DOHH2 (cell line): Measurements from ENCODE around the gene RC3H1.

Experiments used
- H3F3A ChIP-seq: fragments of 200-600 bp; sonication (generic), shearing (Covaris generic); 2 replicates; pipeline ENCODE4 v1.6.0; 2016; ENCODE audit warnings: antibody characterized with exemption, mild to moderate bottlenecking; ENCODE audit not compliant: control insufficient read depth, insufficient read depth
- H3K27ac ChIP-seq: fragments of 200-600 bp; sonication (generic); 2 replicates; pipeline ENCODE4 v1.5.1; 2014; ENCODE audit warnings: low read depth, mild to moderate bottlenecking, low read length, moderate library complexity
- H3K27me3 ChIP-seq: fragments of 200-600 bp; sonication (generic); 2 replicates; pipeline ENCODE4 v1.6.1; 2014; ENCODE audit warnings: mild to moderate bottlenecking, low read length, mixed read lengths; ENCODE audit not compliant: control insufficient read depth
- H3K36me3 ChIP-seq: fragments of 200-600 bp; sonication (generic); 2 replicates; pipeline ENCODE4 v1.6.1; 2014; ENCODE audit warnings: mild to moderate bottlenecking, low read length, moderate library complexity, mixed read lengths; ENCODE audit not compliant: control insufficient read depth
- H3K4me1 ChIP-seq: fragments of 200-600 bp; sonication (generic); 2 replicates; pipeline ENCODE4 v1.6.1; 2014; ENCODE audit warnings: mild to moderate bottlenecking, low read length, mixed read lengths; ENCODE audit not compliant: control insufficient read depth
- H3K4me2 ChIP-seq: fragments of 200-600 bp; sonication (generic); 2 replicates; pipeline ENCODE4 v1.6.0; 2014; ENCODE audit warnings: mild to moderate bottlenecking, low read length, moderate library complexity
- H3K4me3 ChIP-seq: fragments of 200-600 bp; sonication (generic); 2 replicates; pipeline ENCODE4 v1.5.1; 2014; ENCODE audit warnings: mild to moderate bottlenecking, low read length, mixed read lengths
- H3K79me2 ChIP-seq: fragments of 200-600 bp; sonication (generic); 2 replicates; pipeline ENCODE4 v1.6.1; 2014; ENCODE audit warnings: mild to moderate bottlenecking, low read length, mixed read lengths; ENCODE audit not compliant: control insufficient read depth
- H3K9me2 ChIP-seq: fragments of 200-600 bp; sonication (generic); replicated peaks from 2 replicates; pipeline ENCODE4 v1.6.1; 2014; ENCODE audit warnings: mild to moderate bottlenecking, low read length, mixed read lengths; ENCODE audit not compliant: control insufficient read depth
- H3K9me3 ChIP-seq: fragments of 200-600 bp; sonication (generic); 2 replicates; pipeline ENCODE4 v1.6.1; 2014; ENCODE audit warnings: antibody characterized with exemption, low read length, mixed read lengths; ENCODE audit not compliant: control insufficient read depth, insufficient read depth
- H4K20me1 ChIP-seq: fragments of 200-600 bp; sonication (generic); 2 replicates; pipeline ENCODE4 v1.6.0; 2014; ENCODE audit warnings: low read depth, mild to moderate bottlenecking, antibody characterized with exemption, low read length, moderate library complexity; ENCODE audit not compliant: control insufficient read depth, insufficient read depth
- CTCF ChIP-seq: fragments of 200-600 bp; sonication (generic); IDR thresholded peaks from one replicate; pipeline ENCODE4 v1.5.1; 2014; ENCODE audit warnings: antibody characterized with exemption, mild to moderate bottlenecking, low read depth, low read length; ENCODE audit not compliant: poor library complexity, severe bottlenecking
- EZH2phosphoT487 ChIP-seq: fragments of 200-600 bp; sonication (generic); IDR thresholded peaks from 2 replicates; pipeline ENCODE4 v1.6.1; 2017; ENCODE audit warnings: borderline replicate concordance, mild to moderate bottlenecking, antibody characterized with exemption, low read length, moderate library complexity, mixed read lengths

The RC3H1 gene

GRCh38 chr1:174018565-174018964 is 3.6 kb downstream of the RC3H1 start:
- H3F3A ChIP-seq = no peaks in the 10 kb centered on the region
- H3K27ac ChIP-seq = no peak overlapping the region
- peaks cover 86% of the 10 kb centered on the region for H3K79me2 ChIP-seq
- peaks cover 35% of the 10 kb centered on the region for H4K20me1 ChIP-seq
- no peak overlapping the region for H3K4me3 ChIP-seq
- H3K9me3 ChIP-seq = no peaks in the 10 kb centered on the region
- no peaks in the 10 kb centered on the region for H3K27me3 ChIP-seq
- H3K4me2 ChIP-seq = peak overlapping the region; percentile 38; the same call in 1 of the 2 replicates
- peaks cover 37% of the 10 kb centered on the region for H3K36me3 ChIP-seq
- peaks cover 40% of the 10 kb centered on the region for H3K4me1 ChIP-seq
- no peaks in the 10 kb centered on the region for H3K9me2 ChIP-seq
- TF ChIP-seq EZH2phosphoT487 (no peak), CTCF (no peak)

GRCh38 chr1:174017231-174017970 is 4.8 kb downstream of the RC3H1 start:
- Histone ChIP-seq H3K79me2 (peaks cover 96% of the 10 kb centered on the region), H3K27ac (no peak overlapping the region), H3K4me1 (peaks cover 29% of the 10 kb centered on the region), H4K20me1 (peaks cover 35% of the 10 kb centered on the region), H3K36me3 (peaks cover 37% of the 10 kb centered on the region), H3K4me2 (peak overlapping the region; percentile 20; the same call in 1 of the 2 replicates), H3K9me2 (no peaks in the 10 kb centered on the region), H3K9me3 (no peaks in the 10 kb centered on the region), H3K4me3 (no peak overlapping the region), H3F3A (peaks cover 2% of the 10 kb centered on the region; the same call in 1 of the 2 replicates), H3K27me3 (no peaks in the 10 kb centered on the region)
- TF ChIP-seq EZH2phosphoT487 = no peak
- TF ChIP-seq CTCF = no peak

DNA sequence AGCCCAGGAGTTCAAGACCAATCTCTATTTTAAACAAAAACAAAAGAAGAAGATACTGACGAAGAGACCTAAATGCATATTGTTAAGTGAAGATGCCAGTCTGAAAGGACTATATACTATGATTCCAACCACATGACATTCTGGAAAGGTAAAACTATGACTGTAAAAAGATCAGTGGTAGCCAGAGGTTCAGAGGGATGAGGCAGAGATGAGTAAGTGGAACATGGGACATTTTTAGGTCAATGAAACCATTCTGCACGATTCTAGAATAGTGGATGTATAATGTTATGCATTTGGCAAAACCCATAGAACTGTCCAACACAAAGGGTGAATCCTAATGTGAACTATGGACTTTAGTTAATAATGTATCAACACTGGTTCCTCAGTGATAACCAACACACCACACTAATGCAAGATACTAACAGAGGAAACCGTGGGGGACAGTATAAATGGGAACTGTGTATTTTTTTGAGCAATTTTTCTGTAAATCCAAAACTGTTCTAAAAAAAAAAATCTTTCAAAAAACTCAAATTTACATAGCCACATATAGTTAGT is 8.2 kb downstream of the RC3H1 start:
- TF ChIP-seq CTCF (no peak), EZH2phosphoT487 (no peak)
- H3K9me3 ChIP-seq = no peaks in the 10 kb centered on the region
- H3K36me3 ChIP-seq = peaks cover 26% of the 10 kb centered on the region
- H4K20me1 ChIP-seq = peaks cover 23% of the 10 kb centered on the region
- no peaks in the 10 kb centered on the region for H3K27me3 ChIP-seq
- no peak overlapping the region for H3K27ac ChIP-seq
- no peak overlapping the region for H3K4me2 ChIP-seq
- H3K4me1 ChIP-seq = peaks cover 22% of the 10 kb centered on the region
- H3K79me2 ChIP-seq = peaks cover 97% of the 10 kb centered on the region
- H3F3A ChIP-seq = peaks cover 2% of the 10 kb centered on the region; the same call in 1 of the 2 replicates
- no peak overlapping the region for H3K4me3 ChIP-seq
- H3K9me2 ChIP-seq = no peaks in the 10 kb centered on the region
